ENCODE results near the gene AP1S1. TPM values are rescaled to one million over a fixed set of nuclear protein-coding genes. Genes with fewer than 3 reads are reported as not detected.

AP1S1 gene
- total RNA-seq, 1 donor from 2014 or later = 26.8 TPM

- ATAC-seq = no peak
- no peak for DNase-seq (ENCODE audit: low spot score)
Measured at GRCh38 chr7:101156277-101156676, 2.0 kb downstream of the AP1S1 start.

GRCh38 chr7:101156866-101157589 lies 2.8 kb downstream of the AP1S1 start:
- no peak for DNase-seq (ENCODE audit: low spot score)
- ATAC-seq = no peak

GRCh38 chr7:101159696-101160674 lies 5.7 kb downstream of the AP1S1 start:
- ATAC-seq (no peak), DNase-seq (ENCODE audit: low spot score) (no peak)

- DNase-seq (ENCODE audit: low spot score) (no peak), ATAC-seq (no peak)
Measured at GRCh38 chr7:101160910-101161309, 6.6 kb downstream of the AP1S1 start.

- DNase-seq (ENCODE audit: low spot score) (no peak), ATAC-seq (no peak)
Measured at GRCh38 chr7:101161692-101162471, 7.6 kb downstream of the AP1S1 start.

- ATAC-seq (peak; percentile 6), DNase-seq (ENCODE audit: low spot score) (no peak)
Measured at GRCh38 chr7:101162551-101163278, 8.4 kb downstream of the AP1S1 start.

- ATAC-seq (no peak), DNase-seq (ENCODE audit: low spot score) (no peak)
Measured at GRCh38 chr7:101163279-101164070, 9.2 kb downstream of the AP1S1 start.

- ATAC-seq = peak; percentile 54
- no peak for DNase-seq (ENCODE audit: low spot score)
Measured at GRCh38 chr7:101164071-101164840, 10.0 kb downstream of the AP1S1 start.

- DNase-seq (ENCODE audit: low spot score) (peak; percentile 87), ATAC-seq (peak; percentile 90)
Measured at GRCh38 chr7:101165075-101165957, 11.0 kb downstream of the AP1S1 start, which contains the start of gene VGF. VGF (minus strand) TSS chr7:101165569; CDS start chr7:101164843, 726 bp downstream.

GRCh38 chr7:101165958-101166647 lies 11.8 kb downstream of the AP1S1 start:
- ATAC-seq = no peak
- no peak for DNase-seq (ENCODE audit: low spot score)

GRCh38 chr7:101166648-101166908 lies 12.3 kb downstream of the AP1S1 start:
- DNase-seq (ENCODE audit: low spot score) (no peak), ATAC-seq (no peak)

GRCh38 chr7:101166909-101167644 lies 12.8 kb downstream of the AP1S1 start:
- DNase-seq (ENCODE audit: low spot score) = no peak
- ATAC-seq = no peak

- no peak for ATAC-seq
- DNase-seq (ENCODE audit: low spot score) = no peak
Measured at GRCh38 chr7:101167645-101168411, 13.6 kb downstream of the AP1S1 start.

GRCh38 chr7:101168412-101169049 lies 14.3 kb downstream of the AP1S1 start:
- ATAC-seq = no peak
- DNase-seq (ENCODE audit: low spot score) = no peak

- no peak for ATAC-seq
- DNase-seq (ENCODE audit: low spot score) = no peak
Measured at GRCh38 chr7:101169110-101169837, 15.0 kb downstream of the AP1S1 start.
